Endothelial cell of hepatic sinusoid (primary cell): ENCODE measurements around the gene NRDE2.

Experiments used
- in situ Hi-C: cut with HindIII; loops from 2 replicates; pipeline ENCODE4 v1.10.0; 2017; ENCODE audit warnings: low sequenced_read_pairs

NRDE2 gene

GRCh38 chr14:90301122-90301521 is 30.6 kb downstream of the NRDE2 start:
- in situ Hi-C loops, result loop anchor here (10.0 kb wide), 1 partner anchor 224 kb away; no protein-coding TSS in a partner anchor

GRCh38 chr14:90300611-90301047 is 31.1 kb downstream of the NRDE2 start:
- in situ Hi-C loops, result loop anchor here (10.0 kb wide), 1 partner anchor 224 kb away; no protein-coding TSS in a partner anchor

GRCh38 chr14:90299408-90299807 is 32.3 kb downstream of the NRDE2 start:
- in situ Hi-C loops, result no loop called here

DNA sequence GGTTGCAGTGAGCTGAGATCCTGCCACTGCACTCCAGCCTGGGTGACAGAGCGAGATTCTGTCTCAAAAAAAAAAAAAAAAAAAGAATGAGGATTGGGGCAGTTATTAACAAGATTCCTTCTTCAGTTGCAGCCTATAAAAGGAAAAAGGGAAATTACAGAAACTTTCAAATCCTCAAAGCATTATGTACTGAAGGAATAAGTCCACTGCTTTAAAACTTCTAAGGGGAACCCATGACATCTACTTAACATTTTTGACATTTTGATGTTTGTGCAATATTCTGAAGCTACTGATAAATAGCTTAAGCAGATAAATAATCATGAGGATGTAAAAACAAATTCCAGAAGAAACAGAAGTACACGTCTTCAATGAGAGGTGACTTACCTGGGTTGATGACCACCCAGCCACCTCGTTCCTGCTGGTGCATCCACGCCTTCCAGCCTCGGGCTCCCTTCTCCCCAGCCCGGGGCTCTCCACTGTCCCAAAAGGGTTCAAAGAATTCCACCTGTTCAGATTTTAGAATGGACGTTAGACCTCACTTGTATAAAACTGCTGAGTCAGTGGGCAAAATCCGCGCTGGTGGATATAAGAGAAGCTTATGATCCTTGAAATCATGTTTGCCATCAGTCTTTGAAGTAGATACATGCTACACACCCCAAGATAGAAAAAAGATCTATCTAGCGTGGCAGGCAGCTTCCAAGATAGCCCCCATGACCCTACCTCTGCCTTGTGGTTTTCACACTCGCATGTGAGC is 33.7 kb downstream of the NRDE2 start:
- in situ Hi-C loops, result no loop called here

GRCh38 chr14:90296641-90297040 is 35.1 kb downstream of the NRDE2 start:
- in situ Hi-C loops, result no loop called here

- in situ Hi-C loops, result no loop called here
These were observed 35.7 kb downstream of the NRDE2 start for GRCh38 chr14:90295870-90296516.

DNA sequence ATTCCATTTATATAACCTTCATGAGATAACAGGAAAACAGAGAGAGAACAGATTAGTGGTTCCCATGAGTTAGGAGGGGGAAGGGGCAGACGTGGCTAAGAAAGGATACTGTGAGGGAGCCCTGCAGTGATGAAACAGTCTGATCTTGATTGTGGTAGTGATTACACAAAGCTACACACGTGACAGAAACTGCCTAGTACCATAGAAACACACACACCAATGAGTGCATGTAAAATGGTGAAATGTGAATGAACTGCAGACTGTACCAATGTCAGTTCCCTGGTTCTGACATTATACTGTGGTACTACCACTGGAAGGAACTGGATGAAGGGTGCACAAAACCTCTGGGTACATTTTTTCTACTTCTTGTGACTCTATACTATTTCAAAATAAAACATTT is 36.9 kb downstream of the NRDE2 start:
- in situ Hi-C loops, result no loop called here

DNA sequence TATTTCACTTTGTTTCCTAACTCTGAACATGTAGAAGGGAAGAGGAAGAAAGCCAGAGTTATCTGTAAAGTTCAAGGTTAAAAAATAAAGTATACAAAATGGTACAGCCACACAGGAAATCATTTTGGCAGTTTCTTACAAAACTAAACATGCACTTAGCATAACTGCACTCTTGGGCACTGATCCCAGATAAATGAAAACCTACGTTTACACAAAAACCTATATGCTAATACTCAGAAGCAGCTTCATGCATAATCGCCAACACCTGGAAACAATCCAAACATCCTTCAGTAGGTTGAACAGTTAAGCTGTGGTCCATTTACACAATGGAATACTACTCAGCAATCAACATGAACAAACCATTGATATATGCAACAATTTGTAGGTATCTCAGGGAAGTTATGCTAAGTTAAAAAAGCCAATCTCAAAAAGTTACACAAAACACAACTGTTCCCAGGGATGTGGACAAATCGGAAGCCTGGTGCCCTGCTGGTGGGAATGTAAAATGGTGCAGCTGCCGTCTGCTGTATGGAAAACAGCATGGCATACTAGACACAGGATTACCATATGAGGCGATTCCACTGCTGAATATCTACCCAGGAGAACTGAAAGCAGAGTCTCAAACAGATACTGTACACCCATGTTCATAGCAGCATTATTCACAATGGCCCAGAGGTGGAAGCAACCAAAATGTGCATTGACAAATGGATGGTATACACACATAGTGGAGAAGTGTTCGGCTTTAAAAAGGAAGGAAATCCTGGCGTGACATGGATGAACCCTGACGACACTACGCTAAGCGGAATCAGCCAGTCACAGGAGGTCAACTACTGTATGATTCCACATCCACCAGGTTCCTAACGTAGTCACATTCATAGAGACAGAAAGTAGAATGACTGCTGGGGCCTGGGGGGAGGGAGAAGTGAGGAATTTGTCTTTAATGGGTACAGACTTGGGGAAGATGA is 37.7 kb downstream of the NRDE2 start:
- in situ Hi-C loops, result no loop called here

DNA sequence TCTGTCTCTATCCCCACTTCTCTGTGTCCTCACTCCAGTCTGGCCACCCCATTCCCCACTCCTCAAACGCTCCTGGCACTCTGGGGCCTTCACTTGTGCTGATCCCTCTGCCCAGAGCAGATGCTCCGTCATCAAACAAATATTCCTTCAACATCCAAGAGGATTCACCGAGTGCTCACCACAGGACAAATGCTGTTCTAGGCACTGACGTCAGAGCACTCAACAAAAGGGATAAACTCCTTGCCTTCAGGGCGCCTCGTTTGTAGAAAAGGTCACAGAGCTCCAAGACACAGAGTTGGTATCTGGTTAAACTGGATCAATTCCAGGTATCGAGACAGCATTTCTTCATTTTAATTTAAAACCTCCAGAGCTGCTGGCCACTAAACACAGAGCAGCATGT is 40.0 kb downstream of the NRDE2 start:
- in situ Hi-C loops, result no loop called here

DNA sequence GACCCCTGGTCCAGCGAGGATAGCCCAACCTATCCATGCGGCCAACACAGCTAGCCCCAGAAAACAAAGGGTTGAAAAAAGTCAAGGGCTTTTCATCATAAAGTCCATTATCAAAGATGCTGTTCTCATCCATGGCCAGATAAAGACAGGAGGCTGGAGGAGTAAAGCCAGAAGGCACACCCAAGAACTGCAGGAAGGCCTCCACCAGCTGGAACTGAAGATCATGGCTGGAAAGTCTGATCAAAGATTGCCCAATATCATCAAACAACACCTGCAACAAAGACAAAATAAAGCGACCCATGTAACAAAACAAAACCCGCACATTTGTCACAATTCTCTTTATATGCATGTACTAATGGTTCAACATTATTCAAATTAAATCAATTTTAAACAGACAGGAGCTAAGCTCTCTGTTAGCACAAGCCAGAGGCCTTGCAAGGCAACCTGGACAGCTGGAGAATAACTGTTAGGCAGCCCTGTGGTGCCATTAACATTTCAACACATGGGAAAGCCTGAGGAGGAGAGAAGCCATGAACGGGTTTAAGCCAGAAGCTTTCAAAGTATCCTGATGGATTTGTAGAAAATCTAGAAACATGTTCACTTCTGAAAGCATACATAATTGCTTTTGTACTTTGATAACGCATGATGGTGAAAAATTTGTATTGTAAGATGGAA is 41.3 kb downstream of the NRDE2 start:
- in situ Hi-C loops, result no loop called here

DNA sequence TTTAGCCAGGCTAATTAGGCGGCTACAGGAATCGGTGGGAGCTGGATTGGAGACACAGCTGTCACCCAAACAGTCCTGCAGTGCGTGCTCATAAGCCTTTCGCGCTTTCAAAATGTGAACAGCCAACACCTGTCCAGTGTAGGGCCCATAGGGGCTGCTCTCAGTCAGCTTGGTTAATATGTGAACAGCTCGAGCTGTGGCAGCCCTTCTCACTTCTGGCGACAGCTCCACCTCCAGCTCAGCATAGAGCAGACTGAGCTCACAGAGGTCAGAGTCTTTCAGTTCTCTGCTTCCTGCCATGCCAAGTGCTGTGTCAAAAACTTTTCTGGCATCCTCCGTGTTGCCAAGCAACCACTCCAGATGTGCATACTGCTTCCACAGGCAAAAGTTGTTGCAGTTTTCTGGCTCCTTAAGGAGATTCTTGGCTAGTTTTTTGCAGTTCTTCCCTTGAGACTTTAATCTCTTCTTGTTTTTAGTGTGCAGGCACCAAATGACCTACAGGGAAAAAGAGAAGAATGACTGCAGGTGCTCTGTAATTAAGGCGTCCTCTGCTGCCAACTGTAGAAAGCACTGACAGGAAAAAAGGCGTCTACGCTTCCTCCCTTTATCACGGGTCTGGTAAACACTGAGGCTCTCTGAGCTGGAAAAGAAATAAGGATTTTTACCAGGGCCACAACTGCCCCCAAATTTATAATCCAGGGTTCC is 42.9 kb downstream of the NRDE2 start:
- in situ Hi-C loops, result no loop called here

- in situ Hi-C loops, result no loop called here
These were observed 44.0 kb downstream of the NRDE2 start for GRCh38 chr14:90287791-90288190.

- in situ Hi-C loops, result no loop called here
These were observed 50.0 kb downstream of the NRDE2 start for GRCh38 chr14:90281756-90282155.

DNA sequence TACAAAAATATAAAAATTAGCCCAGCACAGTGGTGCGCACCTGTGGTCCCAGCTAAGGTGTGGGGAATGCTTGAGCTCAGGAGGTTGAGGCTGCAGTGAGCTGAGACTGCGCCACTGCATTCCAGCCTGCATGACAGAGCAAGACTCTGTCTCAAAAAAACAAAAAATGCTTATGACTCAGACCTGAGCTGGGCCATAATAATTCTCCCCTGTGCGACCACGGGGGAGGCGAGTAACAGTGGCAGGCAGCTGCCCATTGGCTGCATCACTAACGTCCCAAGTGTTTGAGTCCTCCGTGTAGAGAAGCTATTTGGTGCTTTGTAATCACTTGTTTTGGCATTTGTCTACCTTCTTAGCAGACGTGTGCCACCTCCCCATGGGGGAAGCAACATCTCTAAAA is 50.5 kb downstream of the NRDE2 start:
- in situ Hi-C loops, result no loop called here

- in situ Hi-C loops, result no loop called here
These were observed 51.6 kb downstream of the NRDE2 start for GRCh38 chr14:90280096-90280495.

DNA sequence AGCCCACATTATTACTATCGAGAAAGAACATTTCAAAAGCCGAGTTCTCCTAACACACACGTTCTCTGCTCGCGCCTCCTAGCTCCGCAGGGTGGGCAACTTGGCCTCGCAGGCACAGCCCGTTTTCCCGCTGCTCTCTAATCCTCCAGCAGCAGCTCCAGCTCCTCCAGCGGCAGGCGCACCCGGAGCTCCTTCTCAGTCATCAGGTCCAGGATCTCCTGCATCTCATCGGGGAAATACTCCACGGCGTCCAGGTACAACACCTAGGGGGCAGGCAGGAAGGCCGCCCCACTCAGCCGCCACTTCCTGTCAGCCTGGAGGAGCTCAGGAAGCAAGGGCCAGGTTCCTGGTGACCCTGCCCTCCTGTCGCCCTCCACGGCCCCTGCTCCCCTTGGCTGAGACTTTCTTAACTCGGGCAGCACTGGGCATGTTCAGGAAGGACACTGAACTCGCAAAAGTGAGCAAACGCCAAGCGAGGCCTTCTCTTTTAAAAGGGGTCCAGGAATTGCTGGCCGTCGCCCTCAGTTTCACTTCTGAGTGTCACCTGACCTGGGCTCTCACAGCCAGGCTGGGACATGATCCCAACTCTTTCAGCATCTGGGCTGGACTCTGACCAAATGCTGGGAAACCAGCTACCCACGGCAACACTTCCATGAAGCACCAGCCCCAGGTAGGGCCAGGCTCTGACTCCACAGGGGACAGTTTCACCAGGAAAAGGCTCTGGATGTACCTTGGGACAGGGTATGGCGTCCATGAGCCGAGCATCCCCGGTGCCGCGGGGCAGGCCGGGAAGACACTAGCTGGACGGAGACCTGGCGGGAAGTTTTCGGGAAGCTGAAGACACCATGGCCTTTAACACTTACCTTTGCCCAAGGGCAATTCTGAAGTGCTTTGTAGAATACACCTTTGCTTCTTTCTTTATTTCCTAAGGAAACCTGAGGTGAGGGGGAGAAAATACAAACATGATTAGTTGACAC is 53.3 kb downstream of the NRDE2 start:
- in situ Hi-C loops, result no loop called here

DNA sequence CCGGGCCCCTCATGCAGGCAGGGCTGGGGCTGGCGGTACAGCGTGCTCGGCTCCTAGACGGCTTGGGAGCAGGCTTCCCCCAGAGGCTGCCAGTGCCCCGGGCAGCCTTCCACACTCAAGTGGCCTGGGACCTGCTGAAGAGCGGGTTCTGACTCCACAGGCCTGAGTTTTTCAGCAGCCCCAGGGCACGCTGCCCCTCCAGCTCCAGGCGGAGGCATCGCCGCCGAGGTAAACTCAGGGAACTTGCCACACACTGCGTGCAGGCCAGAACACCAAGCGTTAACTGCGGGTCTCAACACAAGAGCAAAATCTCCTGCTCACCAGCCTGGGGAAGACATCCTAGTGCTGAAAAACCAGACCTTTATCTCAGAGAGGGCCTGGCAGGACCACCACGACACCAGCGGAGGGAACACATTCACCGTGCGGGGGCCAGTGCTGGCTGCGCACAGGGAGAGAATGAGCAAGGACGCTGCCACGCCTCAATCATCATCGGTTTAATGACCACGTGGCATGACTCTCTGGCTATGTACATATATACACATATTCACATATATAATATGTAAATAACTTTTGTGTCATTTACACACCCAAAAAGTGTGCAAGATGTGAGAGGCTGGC is 54.1 kb downstream of the NRDE2 start:
- in situ Hi-C loops, result no loop called here

- in situ Hi-C loops, result no loop called here
These were observed 54.9 kb downstream of the NRDE2 start for GRCh38 chr14:90276646-90277367.
